ENCODE data around the gene CNPPD1.

Gene CNPPD1

GRCh38 chr2:219176818-219177551 lies at the start of gene CNPPD1:
CNPPD1 (minus strand) TSS chr2:219176925; CDS start chr2:219176828, 97 bp downstream.
- peak; percentile 79 to 82 for DNase-seq

GRCh38 chr2:219225350-219225749 lies 48.6 kb upstream of the CNPPD1 start:
- DNase-seq, result no peak

- DNase-seq, result no peak
These were observed 47.3 kb upstream of the CNPPD1 start for GRCh38 chr2:219223831-219224610.

GRCh38 chr2:219221957-219222518 lies 45.3 kb upstream of the CNPPD1 start:
- no peak for DNase-seq

- no peak for DNase-seq
These were observed 44.1 kb upstream of the CNPPD1 start for GRCh38 chr2:219220652-219221402.

GRCh38 chr2:219219784-219220532 lies 43.2 kb upstream of the CNPPD1 start:
- no peak for DNase-seq

- peak; percentile 86 to 91 for DNase-seq
These were observed 42.3 kb upstream of the CNPPD1 start, which contains the start of gene ABCB6 for GRCh38 chr2:219218732-219219701. ABCB6 (minus strand) TSS chr2:219218958; CDS start chr2:219218673, 285 bp downstream.

- peak in 1 of 2 donors; percentile 25 for DNase-seq
These were observed 41.5 kb upstream of the CNPPD1 start for GRCh38 chr2:219218217-219218731.

- no peak for DNase-seq
These were observed 39.8 kb upstream of the CNPPD1 start for GRCh38 chr2:219216535-219216915.

GRCh38 chr2:219215871-219216534 lies 39.3 kb upstream of the CNPPD1 start:
- no peak for DNase-seq

GRCh38 chr2:219214786-219215185 lies 38.1 kb upstream of the CNPPD1 start:
- DNase-seq, result no peak

- no peak for DNase-seq
These were observed 37.4 kb upstream of the CNPPD1 start for GRCh38 chr2:219214141-219214540.

GRCh38 chr2:219213486-219214071 lies 36.9 kb upstream of the CNPPD1 start:
- DNase-seq, result no peak

GRCh38 chr2:219213026-219213415 lies 36.3 kb upstream of the CNPPD1 start:
- DNase-seq, result no peak

- DNase-seq, result no peak
These were observed 34.2 kb upstream of the CNPPD1 start for GRCh38 chr2:219210886-219211362.

- DNase-seq, result no peak
These were observed 33.6 kb upstream of the CNPPD1 start for GRCh38 chr2:219210196-219210885.

GRCh38 chr2:219209236-219210195 lies 32.8 kb upstream of the CNPPD1 start:
- DNase-seq, result no peak
